GM12874 (cell line): ENCODE data around the gene SMTN.

ENCODE experiments used
- CTCF ChIP-seq: IDR thresholded peaks from 2 replicates; pipeline ENCODE4 v1.5.1; 2011; ENCODE audit warnings: low read depth, mild to moderate bottlenecking, control low read depth, low read length, moderate library complexity; ENCODE audit not compliant: insufficient read depth

Gene SMTN

GRCh38 chr22:31062566-31063230 lies 18.4 kb upstream of the SMTN start:
- no peak for TF ChIP-seq CTCF

- no peak for TF ChIP-seq CTCF
Measured at GRCh38 chr22:31064369-31064768, 16.7 kb upstream of the SMTN start.

- TF ChIP-seq CTCF, result no peak
Measured at GRCh38 chr22:31068970-31069369, 12.1 kb upstream of the SMTN start.

- TF ChIP-seq CTCF, result no peak
Measured at GRCh38 chr22:31075961-31076360, 5.2 kb upstream of the SMTN start.

GRCh38 chr22:31077681-31078080 lies 3.4 kb upstream of the SMTN start:
- no peak for TF ChIP-seq CTCF

- no peak for TF ChIP-seq CTCF
Measured at GRCh38 chr22:31079095-31079642, 1.9 kb upstream of the SMTN start.

- TF ChIP-seq CTCF, result no peak
Measured at GRCh38 chr22:31080164-31080847, 812 bp upstream of the SMTN start.
